Brain microvascular endothelial cell (primary cell): ENCODE data around the gene EIF4G1.

ENCODE experiments used
- DNase-seq: peaks from one replicate; pipeline ENCODE4 v3.0.0-alpha.2; 2020
- H3K27ac ChIP-seq: fragments of 250-450 bp; sonication (Bioruptor Pico); 2 replicates; pipeline ENCODE4 v1.5.1; 2020; ENCODE audit warnings: mild to moderate bottlenecking, moderate library complexity
- H3K27me3 ChIP-seq: fragments of 250-450 bp; sonication (Bioruptor Pico); replicated peaks from 2 replicates; pipeline ENCODE4 v1.5.1; 2020; ENCODE audit warnings: mild to moderate bottlenecking
- H3K36me3 ChIP-seq: fragments of 250-450 bp; sonication (Bioruptor Pico); replicated peaks from 2 replicates; pipeline ENCODE4 v1.5.1; 2020; ENCODE audit warnings: mild to moderate bottlenecking
- H3K4me3 ChIP-seq: 2 replicates; pipeline ENCODE4 v1.5.1; 2011; ENCODE audit warnings: low read depth, mild to moderate bottlenecking, control low read depth, low read length, moderate library complexity
- CTCF ChIP-seq: IDR thresholded peaks from 2 replicates; pipeline ENCODE4 v1.5.1; 2011; ENCODE audit warnings: low read depth, mild to moderate bottlenecking, moderate library complexity, low read length, control low read depth, inconsistent platforms; ENCODE audit errors: missing control alignments
- in situ Hi-C: cut with HindIII; loops from 2 replicates; pipeline ENCODE4 v1.10.0; 2017; ENCODE audit warnings: low sequenced_read_pairs, low pct_ligation_motif_present

Gene EIF4G1

DNA sequence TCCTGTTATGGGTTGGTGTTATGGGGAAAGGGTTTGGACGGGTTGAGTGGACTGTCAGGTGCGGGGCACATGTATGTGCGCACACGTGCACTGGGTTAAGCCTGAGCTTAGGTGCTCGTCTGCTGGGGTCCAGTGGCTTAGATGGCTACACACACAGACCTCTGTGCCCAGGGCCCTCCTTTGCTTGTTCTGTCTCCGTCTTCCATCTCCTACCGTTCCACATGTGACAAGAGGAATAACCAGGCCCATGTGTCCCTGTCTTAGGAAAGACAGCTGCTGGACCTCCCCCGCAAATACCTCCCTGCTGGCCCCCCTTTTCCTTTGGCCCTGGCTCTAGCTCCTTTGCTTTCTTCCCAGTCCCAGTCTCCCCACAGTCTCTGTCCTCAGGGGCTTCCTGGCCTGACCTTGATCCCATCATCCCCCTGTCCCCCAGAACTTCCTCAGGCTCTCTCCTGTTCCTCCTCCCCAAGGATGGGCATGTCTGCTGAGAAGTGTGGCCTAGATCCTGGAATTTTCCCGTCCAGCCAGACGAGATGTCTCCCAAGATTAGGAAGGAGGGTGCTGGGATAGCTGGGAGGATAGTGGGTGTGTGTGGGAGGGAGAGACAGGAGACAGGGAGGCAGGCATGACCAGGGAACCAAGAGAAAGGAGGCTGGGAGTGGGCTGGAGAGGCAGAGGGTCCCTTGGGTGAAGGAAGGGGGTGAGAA, 64.4 kb downstream of the EIF4G1 start:
- H3K4me3 ChIP-seq, result no peak overlapping the region
- in situ Hi-C loops, result no loop called here
- no peak for TF ChIP-seq CTCF
- H3K27ac ChIP-seq, result no peak overlapping the region
- no peak for DNase-seq
- peaks cover 47% of the 10 kb centered on the region for H3K27me3 ChIP-seq
- H3K36me3 ChIP-seq, result no peaks in the 10 kb centered on the region

DNA sequence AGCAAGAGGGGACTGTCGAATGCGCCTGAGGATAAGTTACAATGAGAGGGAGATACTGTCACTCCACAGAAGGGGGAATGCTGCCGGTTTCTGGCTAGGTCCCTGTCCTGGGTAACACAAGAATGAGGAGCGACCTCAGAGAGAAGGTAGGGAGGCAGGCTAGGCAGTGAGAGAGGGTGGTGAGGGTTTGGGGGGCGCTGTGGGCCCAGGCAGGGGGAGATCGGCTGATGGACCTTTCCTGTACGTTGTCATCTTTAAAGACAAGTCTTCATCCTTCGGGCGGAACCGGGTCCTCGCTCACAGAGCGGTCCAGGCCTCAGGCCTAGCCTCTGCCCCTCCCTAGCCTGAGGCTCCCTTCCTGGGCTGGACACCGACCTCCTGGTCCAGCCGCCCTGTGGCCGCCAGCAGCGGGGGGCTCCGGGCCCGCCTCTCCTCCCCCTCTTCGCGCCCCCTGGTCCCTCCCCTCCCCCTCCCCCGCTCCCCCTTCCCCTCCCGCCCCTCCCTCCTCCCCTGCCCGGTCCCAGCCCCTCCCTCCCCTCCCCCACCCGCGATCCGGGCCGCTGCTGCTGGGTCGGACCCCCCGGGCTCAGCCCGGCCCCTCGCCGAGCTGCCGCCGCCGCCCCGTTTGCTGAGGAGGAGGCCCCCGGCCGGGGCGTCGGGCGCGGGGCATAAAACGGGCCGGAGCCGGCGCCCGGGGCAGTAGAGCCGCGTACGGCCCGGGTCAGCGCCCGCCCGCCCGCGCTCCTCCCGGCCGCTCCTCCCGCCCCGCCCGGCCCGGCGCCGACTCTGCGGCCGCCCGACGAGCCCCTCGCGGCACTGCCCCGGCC, 65.2 kb downstream of the EIF4G1 start, which contains the start of gene CHRD:
CHRD (plus strand) TSS at position 697 of the 827 bp plus-strand sequence. CDS start 265 bp downstream, outside the sequence.
- Histone ChIP-seq H3K4me3 (no peak within 1 kb of the TSS), H3K27me3 (peaks cover 45% of the 10 kb centered on the region), H3K36me3 (no peaks in the 10 kb centered on the region), H3K27ac (no peak within 1 kb of the TSS)
- no peak for TF ChIP-seq CTCF
- in situ Hi-C loops, result no loop called here
- no peak for DNase-seq

DNA sequence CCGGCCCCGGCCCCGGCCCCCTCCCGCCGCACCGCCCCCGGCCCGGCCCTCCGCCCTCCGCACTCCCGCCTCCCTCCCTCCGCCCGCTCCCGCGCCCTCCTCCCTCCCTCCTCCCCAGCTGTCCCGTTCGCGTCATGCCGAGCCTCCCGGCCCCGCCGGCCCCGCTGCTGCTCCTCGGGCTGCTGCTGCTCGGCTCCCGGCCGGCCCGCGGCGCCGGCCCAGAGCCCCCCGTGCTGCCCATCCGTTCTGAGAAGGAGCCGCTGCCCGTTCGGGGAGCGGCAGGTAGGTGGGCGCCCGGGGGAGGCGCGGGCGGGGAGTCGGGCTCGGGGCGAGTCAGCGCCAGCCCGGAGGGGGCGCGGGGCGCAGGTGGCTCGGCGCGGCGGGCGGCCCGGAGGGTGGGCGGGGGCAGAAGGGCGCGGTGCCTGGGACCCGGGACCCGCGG, 65.8 kb downstream of the EIF4G1 start:
- Histone ChIP-seq H3K27me3 (peaks cover 44% of the 10 kb centered on the region), H3K36me3 (no peaks in the 10 kb centered on the region), H3K27ac (no peak overlapping the region), H3K4me3 (no peak overlapping the region)
- no peak for TF ChIP-seq CTCF
- DNase-seq, result no peak
- in situ Hi-C loops, result no loop called here

DNA sequence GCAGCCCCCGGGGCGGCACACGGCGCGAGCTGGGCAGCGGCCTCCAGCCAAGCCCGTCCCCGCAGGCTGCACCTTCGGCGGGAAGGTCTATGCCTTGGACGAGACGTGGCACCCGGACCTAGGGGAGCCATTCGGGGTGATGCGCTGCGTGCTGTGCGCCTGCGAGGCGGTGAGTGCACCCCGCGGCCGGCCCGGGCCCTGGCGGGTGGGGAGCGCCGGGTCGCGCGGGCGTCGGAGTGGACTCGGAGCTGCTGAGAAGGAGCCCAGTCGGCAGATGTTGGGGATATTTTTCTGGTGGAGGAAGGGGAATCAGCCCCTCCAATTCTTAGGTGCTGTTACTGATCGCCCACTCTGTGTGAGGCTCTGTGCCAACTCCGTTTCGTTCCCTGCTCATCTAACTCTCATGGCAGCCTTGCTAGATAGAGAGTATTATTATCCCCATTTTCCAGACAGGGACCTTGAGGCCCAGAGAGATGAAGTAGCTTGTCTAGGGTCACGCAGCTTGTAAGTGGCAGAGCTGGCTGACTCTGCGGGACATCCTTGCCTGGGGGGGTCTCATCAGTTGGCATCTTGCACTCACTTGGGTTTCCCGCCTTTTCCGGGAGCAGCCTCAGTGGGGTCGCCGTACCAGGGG, 66.3 kb downstream of the EIF4G1 start:
- no peak overlapping the region for H3K4me3 ChIP-seq
- in situ Hi-C loops, result no loop called here

More for the DNA sequence above, 66.3 kb downstream of the EIF4G1 start:
- Histone ChIP-seq H3K27ac (no peak overlapping the region), H3K36me3 (no peaks in the 10 kb centered on the region), H3K27me3 (peaks cover 43% of the 10 kb centered on the region)
- no peak for TF ChIP-seq CTCF
- DNase-seq, result no peak
